ENCODE measurements around the gene AGPAT2.
"Not testable (repeated sequence)": the region's sequence is repeated elsewhere in the genome, so short reads cannot be mapped to it uniquely, and the experiment has no call there.

Gene AGPAT2

DNA sequence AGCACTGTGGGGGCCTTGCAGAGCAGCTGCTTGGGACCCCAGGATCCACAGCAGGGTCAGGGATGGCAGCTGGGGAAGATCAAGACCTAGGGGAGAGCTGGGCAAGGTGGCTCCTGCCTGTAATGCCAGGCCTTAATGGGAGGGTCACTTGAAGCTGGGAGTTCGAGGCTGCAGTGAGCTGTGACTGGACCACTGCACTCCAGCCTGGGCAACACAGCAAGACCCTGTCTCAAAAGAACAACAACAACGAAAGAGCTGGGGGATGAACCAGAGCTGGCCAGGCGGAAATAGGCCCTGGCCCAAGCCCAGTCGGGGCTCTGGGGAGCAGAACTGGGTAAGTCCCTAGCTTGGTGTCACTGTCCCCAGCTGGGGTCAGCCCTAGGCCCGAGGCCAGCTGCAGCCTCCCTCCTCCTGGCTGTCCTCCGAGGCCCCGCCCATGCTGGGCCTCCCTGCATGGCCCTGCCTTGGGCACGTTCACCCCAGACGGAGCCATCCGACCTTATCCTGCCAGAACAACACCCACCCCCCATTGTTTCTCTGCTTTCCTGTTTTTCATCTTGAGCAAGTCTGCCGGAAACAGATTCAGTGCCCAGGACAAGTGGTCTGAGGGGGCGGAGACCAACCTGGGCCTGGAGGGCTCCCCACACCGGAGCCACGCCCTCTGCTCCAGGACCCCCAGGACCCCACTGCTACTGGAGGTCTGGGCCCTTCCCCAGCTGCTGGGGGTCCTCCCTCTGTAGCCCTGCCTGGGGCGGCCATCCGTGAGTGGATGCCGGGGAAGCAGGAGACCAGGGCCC is 27.0 kb upstream of the AGPAT2 start:
- H3K4me3 ChIP-seq (replicated peaks; ENCODE audit: low read depth, low read length): no peak overlapping the region
- DNase-seq (ENCODE audit: extremely low read depth, low read depth): no peak
- TF ChIP-seq, protein P1, sequence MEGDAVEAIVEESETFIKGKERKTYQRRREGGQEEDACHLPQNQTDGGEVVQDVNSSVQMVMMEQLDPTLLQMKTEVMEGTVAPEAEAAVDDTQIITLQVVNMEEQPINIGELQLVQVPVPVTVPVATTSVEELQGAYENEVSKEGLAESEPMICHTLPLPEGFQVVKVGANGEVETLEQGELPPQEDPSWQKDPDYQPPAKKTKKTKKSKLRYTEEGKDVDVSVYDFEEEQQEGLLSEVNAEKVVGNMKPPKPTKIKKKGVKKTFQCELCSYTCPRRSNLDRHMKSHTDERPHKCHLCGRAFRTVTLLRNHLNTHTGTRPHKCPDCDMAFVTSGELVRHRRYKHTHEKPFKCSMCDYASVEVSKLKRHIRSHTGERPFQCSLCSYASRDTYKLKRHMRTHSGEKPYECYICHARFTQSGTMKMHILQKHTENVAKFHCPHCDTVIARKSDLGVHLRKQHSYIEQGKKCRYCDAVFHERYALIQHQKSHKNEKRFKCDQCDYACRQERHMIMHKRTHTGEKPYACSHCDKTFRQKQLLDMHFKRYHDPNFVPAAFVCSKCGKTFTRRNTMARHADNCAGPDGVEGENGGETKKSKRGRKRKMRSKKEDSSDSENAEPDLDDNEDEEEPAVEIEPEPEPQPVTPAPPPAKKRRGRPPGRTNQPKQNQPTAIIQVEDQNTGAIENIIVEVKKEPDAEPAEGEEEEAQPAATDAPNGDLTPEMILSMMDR (IDR thresholded peaks at IDR 0.05; ENCODE audit: low read depth, low read length, missing control alignments): no peak

DNA sequence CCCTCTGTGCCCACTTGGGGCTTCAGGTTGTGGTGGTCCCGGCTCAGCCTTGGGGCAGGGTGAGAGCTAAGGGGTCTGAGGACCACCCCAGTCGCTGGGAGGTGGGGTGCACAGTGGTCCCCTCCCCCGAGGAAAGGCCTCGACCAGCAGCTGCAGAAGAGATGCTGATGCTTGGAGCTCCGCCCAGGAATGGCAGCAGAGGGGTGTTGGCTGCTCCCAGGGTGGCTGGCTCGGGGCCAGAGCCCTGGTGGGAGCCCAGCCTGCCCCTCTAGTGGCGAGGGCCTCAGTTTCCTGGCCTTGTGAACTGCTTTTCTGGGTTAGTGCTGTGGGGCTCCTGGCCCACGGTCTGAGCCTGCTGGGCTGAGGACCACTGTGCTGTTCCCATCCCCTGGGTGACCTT is 26.3 kb upstream of the AGPAT2 start:
- H3K4me3 ChIP-seq (replicated peaks; ENCODE audit: low read depth, low read length): peak overlapping the region; percentile 40; the same call in 1 of the 2 replicates
- TF ChIP-seq, protein P1 (IDR thresholded peaks at IDR 0.05; ENCODE audit: low read depth, low read length, missing control alignments): no peak
- no peak for DNase-seq (ENCODE audit: extremely low read depth, low read depth)

DNA sequence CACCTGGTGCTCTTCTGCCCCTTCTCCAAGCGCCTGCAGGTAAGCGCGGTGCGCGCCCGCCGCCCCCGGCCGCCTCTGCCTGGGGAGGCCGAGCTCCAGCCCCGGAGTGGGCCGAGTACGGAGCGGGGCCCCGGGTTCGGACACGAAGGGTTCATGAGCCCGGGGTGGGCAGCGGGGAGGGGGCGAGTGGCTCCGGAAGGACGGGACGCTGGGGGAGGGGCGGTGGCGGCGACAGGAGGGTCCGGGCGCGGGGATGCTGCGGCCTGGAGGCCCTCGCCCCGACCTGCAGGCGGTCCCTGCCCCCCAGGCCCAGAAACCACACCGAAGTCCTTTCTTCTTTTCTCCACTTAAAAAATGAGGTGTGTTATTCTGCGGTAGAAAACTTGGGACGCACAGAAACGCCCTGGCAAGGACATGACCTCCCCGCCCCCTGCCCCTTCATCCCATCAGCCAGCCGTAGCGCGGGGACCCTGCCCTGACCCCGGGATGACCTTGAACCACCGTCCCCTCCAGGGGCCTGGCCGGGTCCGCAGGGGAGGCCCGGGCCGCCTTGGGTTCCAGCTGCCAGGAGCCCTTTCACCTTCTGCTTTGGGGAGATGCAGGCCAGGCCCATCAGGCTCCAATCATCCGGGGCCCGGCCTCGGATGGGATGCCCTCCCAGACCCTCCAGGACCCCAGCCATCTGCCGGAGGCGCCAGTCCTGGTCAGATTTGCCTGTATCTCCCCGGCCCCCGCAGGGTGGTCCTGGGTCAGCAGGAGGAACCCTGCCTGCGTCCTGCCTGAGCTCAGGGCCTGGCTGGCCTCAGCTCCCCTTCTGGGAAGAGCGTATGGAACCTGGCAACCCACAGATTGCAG is 25.7 kb upstream of the AGPAT2 start:
- TF ChIP-seq, protein P1 (IDR thresholded peaks at IDR 0.05; ENCODE audit: low read depth, low read length, missing control alignments): no peak
- peak overlapping the region; percentile 40 for H3K4me3 ChIP-seq (replicated peaks; ENCODE audit: low read depth, low read length)
- no peak for DNase-seq (ENCODE audit: extremely low read depth, low read depth)

DNA sequence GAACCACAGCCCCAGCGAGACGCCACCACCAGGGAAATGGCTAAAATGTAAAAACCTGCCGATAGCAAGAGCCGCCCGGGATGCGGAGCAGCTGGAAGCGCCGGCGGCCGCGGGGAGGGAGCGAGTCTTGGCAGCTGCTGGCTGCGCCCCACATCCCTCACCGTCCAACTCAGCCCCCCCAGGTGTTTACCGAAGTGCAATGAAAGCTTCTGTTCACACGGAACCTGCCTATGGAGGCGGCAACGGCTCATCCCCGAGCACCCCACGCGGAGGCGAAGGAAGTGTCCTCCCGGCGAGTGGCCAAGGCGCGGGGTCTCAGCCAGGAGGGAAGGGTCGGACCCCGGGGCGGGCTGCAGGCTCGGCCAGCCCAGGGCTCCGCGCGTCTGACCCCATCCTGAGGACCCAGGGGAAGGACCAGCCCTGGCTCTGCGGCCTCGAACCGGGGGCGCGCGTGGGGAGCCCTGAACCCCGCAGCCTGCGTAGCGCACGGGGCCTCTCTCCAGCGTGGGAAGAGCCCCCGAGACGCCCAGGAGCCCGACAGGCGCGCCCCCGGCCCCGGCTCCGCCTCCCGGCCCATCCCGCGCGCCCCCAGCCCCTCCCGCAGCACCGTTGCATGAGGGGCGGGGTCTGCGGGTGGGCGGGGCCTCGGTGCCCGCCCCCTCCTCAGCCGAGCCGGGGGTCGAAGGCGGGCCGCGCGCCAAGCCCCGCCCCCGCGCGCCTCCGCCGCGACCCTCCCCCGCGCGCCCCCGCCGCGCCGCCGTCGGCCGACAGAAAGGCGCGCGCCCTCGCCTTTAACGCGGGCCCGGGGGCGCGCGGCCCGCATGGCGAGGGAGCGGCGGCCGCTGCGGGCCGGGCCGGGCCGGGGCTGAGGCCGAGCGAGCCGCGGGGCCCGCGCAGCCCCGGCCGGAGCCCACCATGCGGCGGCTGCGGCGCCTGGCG is 24.8 kb upstream of the AGPAT2 start, which contains the start of gene DIPK1B:
Gene DIPK1B, plus strand, starts transcription at position 822 of the 939 bp plus-strand sequence. Its CDS starts 94 bp downstream, at position 916.
- H3K4me3 ChIP-seq (replicated peaks; ENCODE audit: low read depth, low read length): peak within 1 kb of the TSS; percentile 40
- TF ChIP-seq, protein P1 (IDR thresholded peaks at IDR 0.05; ENCODE audit: low read depth, low read length, missing control alignments): no peak
- DNase-seq (ENCODE audit: extremely low read depth, low read depth): no peak

DNA sequence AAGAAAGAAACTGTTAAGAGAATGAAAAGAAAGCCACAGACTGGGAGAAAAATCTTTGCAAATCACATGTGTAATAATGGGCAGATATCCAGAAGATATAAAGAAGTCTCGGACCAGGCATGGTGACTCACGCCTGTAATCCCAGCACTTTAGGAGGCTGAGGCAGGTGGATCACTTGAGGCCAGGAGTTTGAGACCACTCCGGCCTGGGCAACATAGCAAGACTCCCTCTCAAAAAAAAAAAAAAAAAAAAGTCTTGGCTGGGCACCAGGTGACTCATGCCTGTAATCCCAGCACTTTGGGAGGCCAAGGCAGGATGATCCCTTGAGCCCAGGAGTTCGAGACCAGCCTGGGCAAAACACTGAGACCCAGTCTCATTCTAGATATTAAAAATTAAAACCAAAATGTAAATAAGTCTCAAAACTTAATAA is 24.0 kb upstream of the AGPAT2 start:
- not testable (repeated sequence) for H3K4me3 ChIP-seq (replicated peaks; ENCODE audit: low read depth, low read length); DNase-seq (ENCODE audit: extremely low read depth, low read depth)

DNA sequence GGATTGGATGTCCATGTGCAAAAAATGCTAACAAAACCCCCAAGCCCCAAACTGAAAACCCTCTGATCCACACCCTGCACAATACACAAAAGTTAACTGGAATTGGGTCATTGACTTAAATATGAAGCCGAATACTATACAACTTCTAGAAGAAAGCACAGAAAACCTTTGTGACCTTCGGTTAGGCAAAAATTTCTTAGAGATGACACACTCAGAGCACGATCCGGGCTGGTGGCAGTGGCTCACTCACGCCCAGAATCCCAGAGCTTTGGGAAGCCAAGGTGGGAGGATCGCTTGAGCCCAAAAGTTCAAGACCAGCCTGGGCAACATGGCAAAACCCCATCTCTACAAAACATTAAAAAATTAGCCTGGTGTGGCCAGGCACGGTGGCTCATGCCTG is 23.3 kb upstream of the AGPAT2 start:
- TF ChIP-seq, protein P1 (IDR thresholded peaks at IDR 0.05; ENCODE audit: low read depth, low read length, missing control alignments): no peak
- DNase-seq (ENCODE audit: extremely low read depth, low read depth): no peak
- H3K4me3 ChIP-seq (replicated peaks; ENCODE audit: low read depth, low read length): no peak overlapping the region

Data from HFF-Myc (cell line).